HepG2 (cell line): ENCODE results near the gene CCS. TPM values are rescaled to one million over a fixed set of nuclear protein-coding genes. Genes with fewer than 3 reads are reported as not detected.

Source experiments
- ATAC-seq: fragments of 200-7000 bp; cut with Tn5 transposase; 3 replicates; pipeline ENCODE4 v1.9.1; 2020; ENCODE audit warnings: mild to moderate bottlenecking, moderate library complexity
- BruUV-seq: library from RNA; stranded (reverse); fragments of 400-500 nt; replicated peaks from 2 replicates; lab custom pipeline; 2021; lab: Mats Ljungman, UMichigan
- CTCF ChIA-PET: fragments of 300-600 bp; formaldehyde crosslinking; extraction: SDS; loops from one replicate; lab custom pipeline; 2021; ENCODE audit warnings: low total read pairs, inconsistent platforms, low intra/inter-chr PET ratio; lab: Yijun Ruan, JAX
- POLR2A ChIA-PET: fragments of 350-600 bp; sonication (Branson Sonifier 250); formaldehyde crosslinking; loops from one replicate; lab custom pipeline; 2020; ENCODE audit warnings: antibody characterized with exemption, inconsistent platforms; lab: Yijun Ruan, JAX
- DNase-seq: peaks from one replicate; pipeline ENCODE4 v3.0.0-alpha.2; 2015; ENCODE audit warnings: low spot score
- FAIRE-seq: peaks from 3 replicates; lab custom pipeline; 2011; peaks lifted over from hg19 to GRCh38; lab: Jason Lieb, UNC
- H2AFZ ChIP-seq: one replicate; pipeline ENCODE4 v1.6.1; 2011; ENCODE audit warnings: low read length, inconsistent platforms
- H3K27ac ChIP-seq: fragments of 300-600 bp; 3 replicates; pipeline ENCODE4 v1.8.0; 2011; ENCODE audit warnings: mixed run types, mild to moderate bottlenecking, mixed read lengths, low read length, inconsistent platforms; ENCODE audit not compliant: insufficient read depth; ENCODE audit errors: extremely low read length
- H3K27me3 ChIP-seq, 2 experiments: fragments of 200-600 bp in 1 of 2; 2 replicates in 1 of 2; 3 replicates in 1 of 2; pipeline versions ENCODE4 v1.6.0 to v1.8.0; 2011; ENCODE audit warnings: low read length in 2 of 2, mild to moderate bottlenecking in 2 of 2, moderate library complexity in 2 of 2, inconsistent platforms in 1 of 2; ENCODE audit not compliant: insufficient read depth in 2 of 2, control insufficient read depth in 1 of 2
- H3K36me3 ChIP-seq, 2 experiments: fragments of 200-600 bp in 1 of 2; replicated peaks in 1 of 2; 2 replicates in 1 of 2; 3 replicates in 1 of 2; pipeline versions ENCODE4 v1.5.1 to v1.8.0; 2011; ENCODE audit warnings: low read length in 2 of 2, inconsistent platforms in 1 of 2; ENCODE audit not compliant: insufficient read depth in 2 of 2, control insufficient read depth in 1 of 2
- H3K4me1 ChIP-seq: 2 replicates; pipeline ENCODE4 v1.5.1; 2012; ENCODE audit warnings: low read length, inconsistent platforms; ENCODE audit not compliant: insufficient read depth
- H3K4me2 ChIP-seq: 2 replicates; pipeline ENCODE4 v1.6.0; 2011; ENCODE audit warnings: low read depth, low read length, inconsistent platforms
- H3K4me3 ChIP-seq, 3 experiments: fragments of 200-600 bp in 1 of 3; sonication (generic), shearing (Covaris generic) in 1 of 3; replicated peaks in 1 of 3; 2 replicates each; pipeline ENCODE4 v1.5.1; 2011 to 2016; ENCODE audit warnings: low read length in 3 of 3, inconsistent platforms in 2 of 3, low read depth in 2 of 3, mild to moderate bottlenecking in 2 of 3, control low read depth in 1 of 3, mixed read lengths in 1 of 3; ENCODE audit not compliant: insufficient read depth in 1 of 3
- H3K79me2 ChIP-seq: one replicate; pipeline ENCODE4 v1.6.1; 2011; ENCODE audit warnings: low read length, inconsistent platforms; ENCODE audit not compliant: insufficient read depth
- H3K9ac ChIP-seq: 2 replicates; pipeline ENCODE4 v1.6.0; 2011; ENCODE audit warnings: mild to moderate bottlenecking, low read depth, low read length, inconsistent platforms; ENCODE audit not compliant: insufficient read depth
- H3K9me3 ChIP-seq: 2 replicates; pipeline ENCODE4 v1.5.1; 2012; ENCODE audit warnings: mild to moderate bottlenecking, low read length
- H4K20me1 ChIP-seq: 2 replicates; pipeline ENCODE4 v1.6.0; 2011; ENCODE audit warnings: inconsistent platforms, mild to moderate bottlenecking, low read length, moderate library complexity; ENCODE audit not compliant: insufficient read depth
- CEBPB ChIP-seq: IDR thresholded peaks from 2 replicates; pipeline ENCODE4 v1.6.1; 2011; ENCODE audit warnings: low read depth, low read length, improper control_type of control experiment, borderline replicate concordance
- EZH2 ChIP-seq: conservative IDR thresholded peaks from 2 replicates; pipeline ENCODE4 v1.6.1; 2012; ENCODE audit warnings: mild to moderate bottlenecking, low read depth, low read length, moderate library complexity
- GLMP ChIP-seq: sonication (generic); formaldehyde crosslinking; IDR thresholded peaks from 2 replicates; pipeline ENCODE4 v1.9.0; 2021; ENCODE audit warnings: missing genetic modification reagents, mild to moderate bottlenecking, borderline replicate concordance
- HNRNPUL1 ChIP-seq: fragments of 200-400 bp; formaldehyde crosslinking; IDR thresholded peaks from 2 replicates; pipeline ENCODE4 v1.6.1; 2017; ENCODE audit warnings: low read depth, mild to moderate bottlenecking, low read length, moderate library complexity
- RFX3 ChIP-seq: IDR thresholded peaks from 2 replicates; pipeline ENCODE4 v1.6.1; 2016; ENCODE audit warnings: missing biosample characterization, missing genetic modification reagents
- RNF2 ChIP-seq: fragments of 450-650 bp; conservative IDR thresholded peaks from 2 replicates; pipeline ENCODE4 v1.6.1; 2016; ENCODE audit warnings: low read depth
- SMYD3 ChIP-seq: sonication (generic); formaldehyde crosslinking; IDR thresholded peaks from 2 replicates; pipeline ENCODE4 v1.8.1; 2023; ENCODE audit warnings: mild to moderate bottlenecking, missing genetic modification reagents
- WGBS: methylation state at CpG from one replicate; pipeline ENCODE4 v1.1.6; 2017; ENCODE audit warnings: low lambda C conversion rate; 5-methylcytosine and 5-hydroxymethylcytosine counted together
- in situ Hi-C: cut with HindIII; loops from 2 replicates; pipeline ENCODE4 v1.10.0; 2017; ENCODE audit warnings: low pct_unique_long_range_greater_than_20kb; ENCODE audit not compliant: extremely low pct_ligation_motif_present
- intact Hi-C: fragments of 100-400 bp; cut with micrococcal nuclease; formaldehyde crosslinking; loops from one replicate; pipeline ENCODE4 v1.10.0; 2022; ENCODE audit not compliant: unreplicated experiment
- polyA plus RNA-seq, 8 experiments: library from polyadenylated mRNA; depleted of rRNA in 3 of 8; stranded (reverse) in 7 of 8; unstranded in 1 of 8; fragments of >200 nt; fragmentation: Illumina TruSeq in 4 of 8; extraction: Trizol in 4 of 8; gene quantifications; 2 replicates each; pipeline versions ENCODE4 v1.2.1 to v1.2.3, GENCODE V29; 2011 to 2016; ENCODE audit warnings: low read depth in 4 of 8, missing spikeins in 1 of 8, mixed read lengths in 1 of 8; ENCODE audit not compliant: insufficient read depth in 1 of 8
- total RNA-seq, 5 experiments: library from RNA; depleted of rRNA; stranded (reverse); fragments of >200 nt; fragmentation: Illumina TruSeq; extraction: Trizol; gene quantifications; 2 replicates each; pipeline ENCODE4 v1.2.3, GENCODE V29; 2016; ENCODE audit warnings: low read depth in 1 of 5

CCS gene
- total and polyA plus RNA-seq, 2 of the 13 experiments (the other 11 are each of a cell fraction or from before 2014, with no cell fraction given): 25.4 to 44.6 TPM

GRCh38 chr11:66559142-66559865, 33.7 kb upstream of the CCS start:
- Histone ChIP-seq H2AFZ (no peak overlapping the region), H3K9ac (no peak overlapping the region), H3K27me3 (peaks cover 2 to 67% of the 10 kb centered on the region in 2 experiments; a peak in 4 of 5 replicates), H3K4me2 (no peak overlapping the region), H3K27ac (no peak overlapping the region), H4K20me1 (no peaks in the 10 kb centered on the region), H3K36me3 (no peaks in the 10 kb centered on the region), H3K79me2 (no peaks in the 10 kb centered on the region), H3K4me1 (no peaks in the 10 kb centered on the region), H3K9me3 (no peaks in the 10 kb centered on the region), H3K4me3 (no peak overlapping the region)
- POLR2A ChIA-PET: interaction anchor here (0.5 to 0.8 kb wide), 2 partner anchors 48 to 58 kb away, joined by 3 read pairs; no protein-coding TSS in a partner anchor
- 29% methylated on average over 18 of the region's 50 CpGs for WGBS
- CTCF ChIA-PET: no interaction called here
- TF ChIP-seq EZH2 (no peak), RNF2 (no peak), CEBPB (peak; percentile 12; the same call in 1 of the 2 replicates), HNRNPUL1 (no peak), GLMP (no peak), RFX3 (CRISPR knock-in tag) (no peak), SMYD3 (CRISPR knock-in tag) (no peak)
- ATAC-seq (no peak), FAIRE-seq (no peak), DNase-seq (no peak)
- in situ Hi-C loops: loop anchor here (25.0 kb wide), 1 partner anchor 278 kb away; the partner anchor contains the start of gene RCE1
- intact Hi-C loops: no loop called here
- BruUV-seq: no TSS peak
